Measurements from ENCODE around the gene PKD1. TPM values are rescaled to one million over a fixed set of nuclear protein-coding genes. Genes with fewer than 3 reads are reported as not detected.
A peak's percentile ranks its signal among the peaks of the same experiment; 100 is the strongest.
"Not testable (repeated sequence)": the region's sequence is repeated elsewhere in the genome, so short reads cannot be mapped to it uniquely, and the experiment has no call there.

PKD1 gene
- total RNA-seq: 50.6 and 80.2 TPM in 2 replicates

- H3K4me3 ChIP-seq (ENCODE audit: low read depth, low read length): peak within 1 kb of the TSS; percentile 55
- DNase-seq (ENCODE audit: low read depth): not testable (repeated sequence)
Measured at GRCh38 chr16:2135770-2136490, at the start of gene PKD1. Gene PKD1, minus strand, starts transcription at chr16:2135898. Its CDS starts 209 bp downstream, at chr16:2135689.

- no peak overlapping the region for H3K4me3 ChIP-seq (ENCODE audit: low read depth, low read length)
- TF ChIP-seq, protein P1, sequence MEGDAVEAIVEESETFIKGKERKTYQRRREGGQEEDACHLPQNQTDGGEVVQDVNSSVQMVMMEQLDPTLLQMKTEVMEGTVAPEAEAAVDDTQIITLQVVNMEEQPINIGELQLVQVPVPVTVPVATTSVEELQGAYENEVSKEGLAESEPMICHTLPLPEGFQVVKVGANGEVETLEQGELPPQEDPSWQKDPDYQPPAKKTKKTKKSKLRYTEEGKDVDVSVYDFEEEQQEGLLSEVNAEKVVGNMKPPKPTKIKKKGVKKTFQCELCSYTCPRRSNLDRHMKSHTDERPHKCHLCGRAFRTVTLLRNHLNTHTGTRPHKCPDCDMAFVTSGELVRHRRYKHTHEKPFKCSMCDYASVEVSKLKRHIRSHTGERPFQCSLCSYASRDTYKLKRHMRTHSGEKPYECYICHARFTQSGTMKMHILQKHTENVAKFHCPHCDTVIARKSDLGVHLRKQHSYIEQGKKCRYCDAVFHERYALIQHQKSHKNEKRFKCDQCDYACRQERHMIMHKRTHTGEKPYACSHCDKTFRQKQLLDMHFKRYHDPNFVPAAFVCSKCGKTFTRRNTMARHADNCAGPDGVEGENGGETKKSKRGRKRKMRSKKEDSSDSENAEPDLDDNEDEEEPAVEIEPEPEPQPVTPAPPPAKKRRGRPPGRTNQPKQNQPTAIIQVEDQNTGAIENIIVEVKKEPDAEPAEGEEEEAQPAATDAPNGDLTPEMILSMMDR (conservative IDR thresholded peaks at IDR 0.05; ENCODE audit: low read depth, low read length): no peak
- DNase-seq (ENCODE audit: low read depth): no peak
Measured at GRCh38 chr16:2184962-2185361, 49.3 kb upstream of the PKD1 start.

- no peak overlapping the region for H3K4me3 ChIP-seq (ENCODE audit: low read depth, low read length)
- no peak for DNase-seq (ENCODE audit: low read depth)
- TF ChIP-seq, protein P1 (conservative IDR thresholded peaks at IDR 0.05; ENCODE audit: low read depth, low read length): no peak
Measured at GRCh38 chr16:2184346-2184745, 48.6 kb upstream of the PKD1 start.

GRCh38 chr16:2183671-2184070, 48.0 kb upstream of the PKD1 start:
- DNase-seq (ENCODE audit: low read depth): no peak
- TF ChIP-seq, protein P1 (conservative IDR thresholded peaks at IDR 0.05; ENCODE audit: low read depth, low read length): no peak

GRCh38 chr16:2181952-2182351, 46.3 kb upstream of the PKD1 start:
- TF ChIP-seq, protein P1 (conservative IDR thresholded peaks at IDR 0.05; ENCODE audit: low read depth, low read length): no peak

More at GRCh38 chr16:2183671-2184070, 48.0 kb upstream of the PKD1 start:
- no peak overlapping the region for H3K4me3 ChIP-seq (ENCODE audit: low read depth, low read length)

DNA sequence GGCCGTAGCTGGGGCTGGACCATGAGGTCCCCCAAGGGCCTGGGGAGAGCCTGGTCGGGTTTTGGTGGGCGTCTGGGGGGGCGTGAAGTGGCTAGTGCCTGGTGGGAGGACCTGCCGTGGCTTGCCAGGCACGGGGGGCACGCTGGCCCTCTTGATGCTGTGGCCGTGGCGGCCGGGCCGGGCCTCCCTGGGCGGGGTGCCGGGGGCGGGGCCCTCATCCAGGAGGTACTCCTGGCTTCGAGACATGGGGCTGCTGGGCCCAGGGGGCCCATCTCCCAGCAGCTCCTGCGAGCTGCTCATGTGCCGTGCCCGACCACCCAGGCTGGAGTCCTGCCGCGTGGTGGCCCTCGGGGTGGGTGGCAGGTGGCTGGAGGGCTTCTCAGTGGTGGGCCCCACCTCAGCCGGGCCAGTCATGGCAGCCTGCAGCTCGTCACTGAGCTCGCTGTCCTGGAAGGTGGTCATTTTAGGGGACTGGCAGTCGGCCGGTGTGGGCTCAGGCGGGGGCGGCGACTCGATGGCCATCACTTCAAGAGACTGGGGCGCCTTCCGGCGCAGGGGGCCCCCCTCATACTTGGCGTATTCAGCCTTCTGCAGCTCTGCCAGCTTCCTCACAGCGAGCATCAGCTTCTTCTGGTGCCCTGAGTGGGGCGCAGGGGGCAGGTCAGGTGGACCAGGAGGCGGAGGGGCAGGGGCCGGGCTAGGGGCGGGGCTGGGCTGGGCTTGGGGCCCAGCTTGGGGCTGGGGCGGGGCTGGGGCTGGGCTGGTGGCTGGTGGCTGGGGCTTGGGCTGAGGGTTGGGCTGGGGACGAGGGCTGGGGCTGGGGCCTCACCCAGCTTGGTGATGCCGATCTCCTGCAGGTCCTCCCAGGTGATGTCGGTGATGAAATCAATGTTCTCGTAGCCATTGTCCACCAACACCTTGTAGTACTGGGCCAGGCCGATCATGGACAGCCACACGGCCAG, 45.5 kb upstream of the PKD1 start:
- no peak overlapping the region for H3K4me3 ChIP-seq (ENCODE audit: low read depth, low read length)
- TF ChIP-seq, protein P1 (conservative IDR thresholded peaks at IDR 0.05; ENCODE audit: low read depth, low read length): no peak
- DNase-seq (ENCODE audit: low read depth): no peak

More at GRCh38 chr16:2181952-2182351, 46.3 kb upstream of the PKD1 start:
- no peak overlapping the region for H3K4me3 ChIP-seq (ENCODE audit: low read depth, low read length)
- no peak for DNase-seq (ENCODE audit: low read depth)

- H3K4me3 ChIP-seq (ENCODE audit: low read depth, low read length): no peak overlapping the region
- DNase-seq (ENCODE audit: low read depth): no peak
- TF ChIP-seq, protein P1 (conservative IDR thresholded peaks at IDR 0.05; ENCODE audit: low read depth, low read length): no peak
Measured at GRCh38 chr16:2180461-2180860, 44.8 kb upstream of the PKD1 start.

Data from epithelial cell of proximal tubule (primary cell).